HL-60 (cell line): ENCODE data around the gene GNAQ.

Experiments
- CTCF ChIP-seq: IDR thresholded peaks from one replicate; pipeline ENCODE4 v1.5.1; 2011; ENCODE audit warnings: low read length, control low read depth, inconsistent platforms; ENCODE audit not compliant: insufficient read depth
- POLR2AphosphoS5 ChIP-seq: IDR thresholded peaks from 2 replicates; pipeline ENCODE4 v1.6.1; 2012; ENCODE audit warnings: low read depth
- REST ChIP-seq: IDR thresholded peaks from 2 replicates; pipeline ENCODE4 v1.6.1; 2012; ENCODE audit warnings: low read depth; ENCODE audit not compliant: insufficient replicate concordance
- SPI1 ChIP-seq: IDR thresholded peaks from 2 replicates; pipeline ENCODE4 v1.6.1; 2012; ENCODE audit warnings: low read depth, mild to moderate bottlenecking, borderline replicate concordance

- TF ChIP-seq CTCF (no peak), SPI1 (no peak), POLR2AphosphoS5 (no peak), REST (no peak)
These were observed 17.7 kb downstream of the GNAQ start for GRCh38 chr9:78013934-78014333.
